Ovary (tissue), 3 donors: ENCODE data around the gene NOX3.

ENCODE experiments used
- CTCF ChIP-seq, 3 donors: fragments of 450-650 bp in 2 of 3; fragments of 200-600 bp in 1 of 3; IDR thresholded peaks; one replicate each; pipeline versions ENCODE4 v1.5.1 to v1.8.0; 2016 to 2022; ENCODE audit warnings: antibody characterized with exemption in 3 of 3, mild to moderate bottlenecking in 1 of 3
- POLR2A ChIP-seq: fragments of 450-650 bp; IDR thresholded peaks from one replicate; pipeline ENCODE4 v1.6.1; 2017; ENCODE audit warnings: antibody characterized with exemption, mild to moderate bottlenecking, moderate library complexity
- donor health status: DM: no; HTN: no; CAD: no.

DNA sequence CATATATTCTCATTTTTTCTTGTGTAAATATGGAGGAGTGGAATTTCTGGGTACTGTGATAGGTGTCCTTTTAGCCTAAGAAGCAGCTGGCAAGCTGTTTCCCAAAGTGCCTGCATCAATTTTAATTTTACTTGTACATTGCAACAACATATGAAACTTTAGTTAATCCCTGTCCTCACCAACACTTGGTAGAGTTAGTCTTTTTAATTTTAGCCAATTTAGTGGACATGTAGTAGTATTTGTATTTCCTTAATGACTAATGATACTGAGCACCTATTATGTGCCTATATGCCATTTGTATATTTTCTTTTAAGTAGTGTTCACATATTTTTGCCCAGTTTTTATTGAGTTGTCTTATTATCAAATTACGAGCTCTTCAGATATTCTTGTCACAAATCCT, 46.8 kb upstream of the NOX3 start:
- TF ChIP-seq CTCF (IDR thresholded peaks at IDR 0.05) (no peak), POLR2A (no peak)
